ENCODE data around the gene MACROD2.

MACROD2 gene

GRCh38 chr20:14488212-14488611 is 492.9 kb downstream of the MACROD2 start:
- no peak overlapping the region for H3K27ac ChIP-seq
- TF ChIP-seq, protein P1, sequence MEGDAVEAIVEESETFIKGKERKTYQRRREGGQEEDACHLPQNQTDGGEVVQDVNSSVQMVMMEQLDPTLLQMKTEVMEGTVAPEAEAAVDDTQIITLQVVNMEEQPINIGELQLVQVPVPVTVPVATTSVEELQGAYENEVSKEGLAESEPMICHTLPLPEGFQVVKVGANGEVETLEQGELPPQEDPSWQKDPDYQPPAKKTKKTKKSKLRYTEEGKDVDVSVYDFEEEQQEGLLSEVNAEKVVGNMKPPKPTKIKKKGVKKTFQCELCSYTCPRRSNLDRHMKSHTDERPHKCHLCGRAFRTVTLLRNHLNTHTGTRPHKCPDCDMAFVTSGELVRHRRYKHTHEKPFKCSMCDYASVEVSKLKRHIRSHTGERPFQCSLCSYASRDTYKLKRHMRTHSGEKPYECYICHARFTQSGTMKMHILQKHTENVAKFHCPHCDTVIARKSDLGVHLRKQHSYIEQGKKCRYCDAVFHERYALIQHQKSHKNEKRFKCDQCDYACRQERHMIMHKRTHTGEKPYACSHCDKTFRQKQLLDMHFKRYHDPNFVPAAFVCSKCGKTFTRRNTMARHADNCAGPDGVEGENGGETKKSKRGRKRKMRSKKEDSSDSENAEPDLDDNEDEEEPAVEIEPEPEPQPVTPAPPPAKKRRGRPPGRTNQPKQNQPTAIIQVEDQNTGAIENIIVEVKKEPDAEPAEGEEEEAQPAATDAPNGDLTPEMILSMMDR (conservative IDR thresholded peaks at IDR 0.05), result no peak
- TF ChIP-seq ZFX (IDR thresholded peaks at IDR 0.05), result no peak

GRCh38 chr20:14488756-14489479 is 493.6 kb downstream of the MACROD2 start:
- no peak for TF ChIP-seq ZFX (IDR thresholded peaks at IDR 0.05)
- TF ChIP-seq, protein P1 (conservative IDR thresholded peaks at IDR 0.05), result no peak

DNA sequence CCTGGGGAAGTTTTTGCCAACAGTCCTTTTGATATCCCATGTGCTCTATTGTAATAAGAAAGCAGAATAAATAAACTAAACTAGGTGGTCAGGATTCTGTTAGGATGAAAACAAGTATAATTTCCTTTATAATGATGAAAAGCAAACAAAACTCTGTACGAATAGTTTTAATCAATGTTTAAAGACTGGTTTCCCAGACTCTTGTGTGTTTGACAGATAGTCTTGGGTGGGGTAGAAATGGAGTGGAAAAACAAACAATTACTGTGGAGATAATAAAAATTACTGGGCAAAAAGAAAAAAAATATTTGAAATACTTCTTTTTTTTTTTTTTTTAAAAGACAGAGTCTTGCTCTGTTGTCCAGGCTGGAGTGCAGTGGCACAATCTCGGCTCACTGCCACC is 494.2 kb downstream of the MACROD2 start:
- no peak for TF ChIP-seq ZFX (IDR thresholded peaks at IDR 0.05)
- TF ChIP-seq, protein P1 (conservative IDR thresholded peaks at IDR 0.05), result no peak
- no peak overlapping the region for H3K27ac ChIP-seq

More at GRCh38 chr20:14488756-14489479, 493.6 kb downstream of the MACROD2 start:
- no peak overlapping the region for H3K27ac ChIP-seq

GRCh38 chr20:14491436-14491835 is 496.1 kb downstream of the MACROD2 start:
- TF ChIP-seq, protein P1 (conservative IDR thresholded peaks at IDR 0.05), result no peak
- no peak for TF ChIP-seq ZFX (IDR thresholded peaks at IDR 0.05)
- no peak overlapping the region for H3K27ac ChIP-seq

GRCh38 chr20:14493408-14493807 is 498.1 kb downstream of the MACROD2 start:
- TF ChIP-seq, protein P1 (conservative IDR thresholded peaks at IDR 0.05), result no peak
- TF ChIP-seq ZFX (IDR thresholded peaks at IDR 0.05), result no peak

GRCh38 chr20:14494355-14494754 is 499.0 kb downstream of the MACROD2 start:
- no peak overlapping the region for H3K27ac ChIP-seq
- TF ChIP-seq, protein P1 (conservative IDR thresholded peaks at IDR 0.05), result no peak
- TF ChIP-seq ZFX (IDR thresholded peaks at IDR 0.05), result no peak

More at GRCh38 chr20:14493408-14493807, 498.1 kb downstream of the MACROD2 start:
- no peak overlapping the region for H3K27ac ChIP-seq

- no peak for TF ChIP-seq ZFX (IDR thresholded peaks at IDR 0.05)
- TF ChIP-seq, protein P1 (conservative IDR thresholded peaks at IDR 0.05), result no peak
- no peak overlapping the region for H3K27ac ChIP-seq
These were observed 499.8 kb downstream of the MACROD2 start for GRCh38 chr20:14495066-14495465.
